ENCODE measurements around the gene XAB2. TPM values are rescaled to one million over a fixed set of nuclear protein-coding genes. Genes with fewer than 3 reads are reported as not detected.

Gene XAB2
- total and polyA plus RNA-seq, 2 donors (not counting 1 experiment from before 2014, with no cell fraction given) = 62.7 to 93.8 TPM

GRCh38 chr19:7648265-7649014 is 19.1 kb upstream of the XAB2 start:
- no peak overlapping the region for H3K4me3 Mint-ChIP-seq
- TF ChIP-seq EZH2 (IDR thresholded peaks at IDR 0.05; ENCODE audit: borderline replicate concordance, insufficient read depth, low read depth, low read length, poor library complexity, severe bottlenecking) (no peak), CTCF (IDR thresholded peaks at IDR 0.05) (no peak)
- Histone ChIP-seq H3K79me2 (ENCODE audit: control insufficient read depth, insufficient read depth, low read length) (no peaks in the 10 kb centered on the region), H3K27ac (ENCODE audit: low read length in 2 of 2) (no peak overlapping the region), H3K4me1 (ENCODE audit: control insufficient read depth in 2 of 2, insufficient read depth in 2 of 2, low read length in 2 of 2) (peaks cover 0 to 6% of the 10 kb centered on the region in 2 donors), H3K9ac (ENCODE audit: low read length) (no peak overlapping the region), H3K27me3 (replicated peaks in 1 of 4; ENCODE audit: control extremely low read depth in 1 of 4, control insufficient read depth in 3 of 4, insufficient read depth in 4 of 4, low read length in 3 of 4) (no peaks in the 10 kb centered on the region), H3K36me3 (replicated peaks in 1 of 2; ENCODE audit: control extremely low read depth in 1 of 2, control insufficient read depth in 1 of 2, extremely low read depth in 1 of 2, insufficient read depth in 2 of 2, low read length in 1 of 2) (peaks cover 0 to 26% of the 10 kb centered on the region in 2 experiments), H3K4me2 (replicated peaks; ENCODE audit: low read depth, low read length, poor library complexity, severe bottlenecking) (no peak overlapping the region), H4K20me1 (ENCODE audit: control insufficient read depth, insufficient read depth, low read length, poor library complexity, severe bottlenecking) (peaks cover 8% of the 10 kb centered on the region), H3K4me3 (ENCODE audit: control extremely low read depth in 1 of 5, extremely low read depth in 1 of 5, insufficient read depth in 1 of 5, low read depth in 2 of 5, low read length in 4 of 5) (no peak overlapping the region), H2AFZ (ENCODE audit: insufficient read depth, low read depth, low read length, poor library complexity, severe bottlenecking) (no peak overlapping the region), H3K9me3 (ENCODE audit: control extremely low read depth in 1 of 3, control insufficient read depth in 2 of 3, insufficient read depth in 1 of 3, low read length in 2 of 3) (peaks cover 0 to 5% (median 0%) of the 10 kb centered on the region in 3 donors)
- ATAC-seq (ENCODE audit: low read depth) = no peak
- intact Hi-C loops (cut with micrococcal nuclease) = no loop called here
- POLR2A ChIA-PET = interaction anchor here (0.7 kb wide), 1 partner anchor 543 kb away, joined by 5 read pairs; no protein-coding TSS in a partner anchor
- no peak overlapping the region for H3K27ac Mint-ChIP-seq
- 86% methylated on average over 12 of the region's 15 CpGs for WGBS (ENCODE audit: insufficient coverage)
- CTCF ChIA-PET = interaction anchor here (0.8 to 2.4 kb wide), 5 partner anchors 10 to 151 kb away, joined by 3 to 6 read pairs (median 5); partner anchors contain the start of gene TRAPPC5
- H3K27me3 Mint-ChIP-seq = no peaks in the 10 kb centered on the region
- no peak for DNase-seq
- H3K4me1 Mint-ChIP-seq = peaks cover 8% of the 10 kb centered on the region
- H3K9me3 Mint-ChIP-seq (ENCODE audit: insufficient read depth) = no peaks in the 10 kb centered on the region

- H3K4me1 ChIP-seq (ENCODE audit: control insufficient read depth in 2 of 2, insufficient read depth in 2 of 2, low read length in 2 of 2) = peaks cover 0 to 2% of the 10 kb centered on the region in 2 donors
- H4K20me1 ChIP-seq (ENCODE audit: control insufficient read depth, insufficient read depth, low read length, poor library complexity, severe bottlenecking) = peaks cover 21% of the 10 kb centered on the region
- intact Hi-C loops (cut with micrococcal nuclease) = no loop called here
- Mint-ChIP-seq H3K27me3 (no peaks in the 10 kb centered on the region), H3K4me1 (peaks cover 2% of the 10 kb centered on the region), H3K9me3 (ENCODE audit: insufficient read depth) (no peaks in the 10 kb centered on the region), H3K4me3 (no peak overlapping the region), H3K27ac (no peak overlapping the region)
- H3K4me2 ChIP-seq (replicated peaks; ENCODE audit: low read depth, low read length, poor library complexity, severe bottlenecking) = no peak overlapping the region
- ChIA-PET CTCF (no interaction called here), POLR2A (no interaction called here)
- DNase-seq (no peak), ATAC-seq (ENCODE audit: low read depth) (no peak)
- H3K36me3 ChIP-seq (replicated peaks in 1 of 2; ENCODE audit: control extremely low read depth in 1 of 2, control insufficient read depth in 1 of 2, extremely low read depth in 1 of 2, insufficient read depth in 2 of 2, low read length in 1 of 2) = peaks cover 0 to 33% of the 10 kb centered on the region in 2 experiments
- H3K79me2 ChIP-seq (ENCODE audit: control insufficient read depth, insufficient read depth, low read length) = no peaks in the 10 kb centered on the region
- no peak overlapping the region for H3K4me3 ChIP-seq (ENCODE audit: control extremely low read depth in 1 of 5, extremely low read depth in 1 of 5, insufficient read depth in 1 of 5, low read depth in 2 of 5, low read length in 4 of 5)
- no peak overlapping the region for H3K27ac ChIP-seq (ENCODE audit: low read length in 2 of 2)
- H3K9me3 ChIP-seq (ENCODE audit: control extremely low read depth in 1 of 3, control insufficient read depth in 2 of 3, insufficient read depth in 1 of 3, low read length in 2 of 3) = peaks cover 0 to 7% (median 0%) of the 10 kb centered on the region in 3 donors
- TF ChIP-seq EZH2 (IDR thresholded peaks at IDR 0.05; ENCODE audit: borderline replicate concordance, insufficient read depth, low read depth, low read length, poor library complexity, severe bottlenecking) (no peak), CTCF (IDR thresholded peaks at IDR 0.05) (no peak)
- 97% methylated on average over 26 of the region's 26 CpGs for WGBS (ENCODE audit: insufficient coverage)
- no peak overlapping the region for H3K9ac ChIP-seq (ENCODE audit: low read length)
- H2AFZ ChIP-seq (ENCODE audit: insufficient read depth, low read depth, low read length, poor library complexity, severe bottlenecking) = no peak overlapping the region
- no peaks in the 10 kb centered on the region for H3K27me3 ChIP-seq (replicated peaks in 1 of 4; ENCODE audit: control extremely low read depth in 1 of 4, control insufficient read depth in 3 of 4, insufficient read depth in 4 of 4, low read length in 3 of 4)
Observed at GRCh38 chr19:7647156-7647555, 17.8 kb upstream of the XAB2 start.

All from B cell (primary cell).